Renal cortical epithelial cell (primary cell): ENCODE measurements around the gene ISX. TPM values are rescaled to one million over a fixed set of nuclear protein-coding genes. Genes with fewer than 3 reads are reported as not detected.

Experiments
- DNase-seq: peaks from one replicate; pipeline ENCODE4 v3.0.0-alpha.2; 2011; ENCODE audit warnings: low read depth
- total RNA-seq: library from RNA; depleted of rRNA; stranded (reverse); fragments of >200 nt; gene quantifications from 2 replicates; pipeline ENCODE4 v1.2.3, GENCODE V29; 2014

The ISX gene
- total RNA-seq, 1 donor from 2014 or later = not detected

- DNase-seq = no peak
These were observed 12.7 kb upstream of the ISX start for GRCh38 chr22:35053060-35053835.

GRCh38 chr22:35054064-35054463 lies 11.9 kb upstream of the ISX start:
- no peak for DNase-seq

GRCh38 chr22:35056486-35056885 lies 9.5 kb upstream of the ISX start:
- no peak for DNase-seq

- no peak for DNase-seq
These were observed 8.8 kb upstream of the ISX start for GRCh38 chr22:35057155-35057554.

GRCh38 chr22:35059632-35060031 lies 6.3 kb upstream of the ISX start:
- DNase-seq = no peak

GRCh38 chr22:35064664-35065063 lies 1.3 kb upstream of the ISX start:
- peak; percentile 45 for DNase-seq

GRCh38 chr22:35065183-35065582 lies 775 bp upstream of the ISX start:
- no peak for DNase-seq

GRCh38 chr22:35066768-35067167 lies 810 bp downstream of the ISX start:
- DNase-seq = no peak

GRCh38 chr22:35069541-35069940 lies 3.6 kb downstream of the ISX start:
- no peak for DNase-seq

- no peak for DNase-seq
These were observed 4.6 kb downstream of the ISX start for GRCh38 chr22:35070451-35071093.

- no peak for DNase-seq
These were observed 5.8 kb downstream of the ISX start for GRCh38 chr22:35071784-35072183.

- DNase-seq = peak; percentile 48
These were observed 7.0 kb downstream of the ISX start for GRCh38 chr22:35072925-35073324.

- no peak for DNase-seq
These were observed 8.6 kb downstream of the ISX start for GRCh38 chr22:35074583-35074982.

GRCh38 chr22:35076630-35077029 lies 10.7 kb downstream of the ISX start:
- DNase-seq = peak; percentile 19

- no peak for DNase-seq
These were observed 19.7 kb downstream of the ISX start for GRCh38 chr22:35085621-35086020.

GRCh38 chr22:35089139-35089538 lies 23.2 kb downstream of the ISX start:
- no peak for DNase-seq

GRCh38 chr22:35092406-35092805 lies 26.4 kb downstream of the ISX start:
- no peak for DNase-seq

- DNase-seq = no peak
These were observed 33.0 kb downstream of the ISX start for GRCh38 chr22:35098921-35099320.

GRCh38 chr22:35099883-35100282 lies 33.9 kb downstream of the ISX start:
- DNase-seq = no peak

- peak; percentile 69 for DNase-seq
These were observed 36.7 kb downstream of the ISX start for GRCh38 chr22:35102663-35103062.

GRCh38 chr22:35103761-35104160 lies 37.8 kb downstream of the ISX start:
- DNase-seq = no peak

- DNase-seq = no peak
These were observed 38.5 kb downstream of the ISX start for GRCh38 chr22:35104491-35104890.

GRCh38 chr22:35109616-35110015 lies 43.7 kb downstream of the ISX start:
- DNase-seq = no peak

GRCh38 chr22:35111244-35111643 lies 45.3 kb downstream of the ISX start:
- DNase-seq = no peak
